Caco-2 (cell line): Measurements from ENCODE around the gene WNK2. TPM values are rescaled to one million over a fixed set of nuclear protein-coding genes. Genes with fewer than 3 reads are reported as not detected.

Experiments
- BruUV-seq: library from RNA; stranded (reverse); fragments of 400-500 nt; replicated peaks from 2 replicates; lab custom pipeline; 2021; lab: Mats Ljungman, UMichigan
- CTCF ChIA-PET: fragments of 300-600 bp; sonication (Branson Sonifier 250); formaldehyde crosslinking; loops from one replicate; lab custom pipeline; 2022; ENCODE audit warnings: antibody characterized with exemption; lab: Charles Lee
- POLR2A ChIA-PET: fragments of 300-600 bp; sonication (Branson Sonifier 250); formaldehyde crosslinking; loops from one replicate; lab custom pipeline; 2022; ENCODE audit warnings: antibody characterized with exemption; lab: Charles Lee
- DNase-seq, 2 experiments: peaks; one replicate each; pipeline versions ENCODE4 v3.0.0 to v3.0.0-alpha.2; 2020 to 2022
- H3K27me3 ChIP-seq: replicated peaks from 2 replicates; pipeline ENCODE4 v1.6.0; 2011; ENCODE audit warnings: low read length; ENCODE audit not compliant: control insufficient read depth, insufficient read depth
- H3K36me3 ChIP-seq: 2 replicates; pipeline ENCODE4 v1.5.1; 2011; ENCODE audit warnings: low read length; ENCODE audit not compliant: control insufficient read depth, insufficient read depth
- H3K4me1 ChIP-seq: fragments of 250-450 bp; sonication (Bioruptor Pico); 2 replicates; pipeline ENCODE4 v1.5.1; 2020; ENCODE audit warnings: mild to moderate bottlenecking
- H3K4me3 ChIP-seq: 2 replicates; pipeline ENCODE4 v1.5.1; 2011; ENCODE audit warnings: low read depth, mild to moderate bottlenecking, control low read depth, low read length
- H3K9me3 ChIP-seq: fragments of 250-450 bp; sonication (Bioruptor Pico); 2 replicates; pipeline ENCODE4 v1.5.1; 2020; ENCODE audit warnings: mild to moderate bottlenecking, moderate library complexity
- H3K27ac Mint-ChIP-seq: one replicate; pipeline ENCODE4 v1.8.0; 2022; ENCODE audit warnings: mixed read lengths; ENCODE audit not compliant: unreplicated experiment
- H3K27me3 Mint-ChIP-seq: one replicate; pipeline ENCODE4 v1.8.0; 2022; ENCODE audit warnings: mixed read lengths; ENCODE audit not compliant: insufficient read depth, unreplicated experiment
- H3K36me3 Mint-ChIP-seq: one replicate; pipeline ENCODE4 v1.8.0; 2022; ENCODE audit warnings: mild to moderate bottlenecking, mixed read lengths; ENCODE audit not compliant: insufficient read depth, unreplicated experiment
- H3K4me1 Mint-ChIP-seq: one replicate; pipeline ENCODE4 v1.8.0; 2022; ENCODE audit warnings: low read depth, mixed read lengths; ENCODE audit not compliant: unreplicated experiment
- H3K4me3 Mint-ChIP-seq: one replicate; pipeline ENCODE4 v1.8.0; 2022; ENCODE audit warnings: mild to moderate bottlenecking, moderate library complexity, mixed read lengths; ENCODE audit not compliant: unreplicated experiment
- H3K9me3 Mint-ChIP-seq: one replicate; pipeline ENCODE4 v1.8.0; 2022; ENCODE audit warnings: mixed read lengths; ENCODE audit not compliant: unreplicated experiment
- CTCF ChIP-seq, 2 experiments: fragments of 200-600 bp in 1 of 2; IDR thresholded peaks; 1 replicate in 1 of 2; 2 replicates in 1 of 2; pipeline versions ENCODE4 v1.5.1 to v1.8.0; 2011 to 2022; ENCODE audit warnings: antibody characterized with exemption in 1 of 2, control low read depth in 1 of 2, inconsistent platforms in 1 of 2, low read depth in 1 of 2, low read length in 1 of 2, mild to moderate bottlenecking in 1 of 2, moderate library complexity in 1 of 2; ENCODE audit not compliant: insufficient read depth in 1 of 2, severe bottlenecking in 1 of 2, unreplicated experiment in 1 of 2
- intact Hi-C: fragments of 100-400 bp; cut with micrococcal nuclease; formaldehyde crosslinking; loops from one replicate; pipeline ENCODE4 v1.10.0; 2022; ENCODE audit not compliant: unreplicated experiment
- total RNA-seq: library from RNA; stranded (reverse); gene quantifications from 2 replicates; pipeline ENCODE4 v1.2.3, GENCODE V29; 2022

The WNK2 gene
- total RNA-seq, 1 experiment from 2014 or later = 21.7 TPM

GRCh38 chr9:93210974-93211653, 27.2 kb downstream of the WNK2 start:
- Mint-ChIP-seq H3K27ac (no peak overlapping the region), H3K9me3 (peaks cover 9% of the 10 kb centered on the region), H3K36me3 (no peaks in the 10 kb centered on the region), H3K4me3 (no peak overlapping the region), H3K4me1 (no peaks in the 10 kb centered on the region), H3K27me3 (no peaks in the 10 kb centered on the region)
- H3K4me1 ChIP-seq = peaks cover 7% of the 10 kb centered on the region; the same call in 1 of the 2 replicates
- H3K27me3 ChIP-seq = no peaks in the 10 kb centered on the region
- H3K36me3 ChIP-seq = no peaks in the 10 kb centered on the region; the same call in 1 of the 2 replicates
- CTCF ChIA-PET = no interaction called here
- H3K9me3 ChIP-seq = no peaks in the 10 kb centered on the region
- DNase-seq = no peak
- no peak overlapping the region for H3K4me3 ChIP-seq
- POLR2A ChIA-PET = no interaction called here
- no TSS peak for BruUV-seq
- TF ChIP-seq CTCF (IDR thresholded peaks at IDR 0.05; ENCODE audit: insufficient read depth in 1 of 2, low read depth in 1 of 2, low read length in 1 of 2, severe bottlenecking in 1 of 2, unreplicated experiment in 1 of 2) = no peak
- intact Hi-C loops = no loop called here

DNA sequence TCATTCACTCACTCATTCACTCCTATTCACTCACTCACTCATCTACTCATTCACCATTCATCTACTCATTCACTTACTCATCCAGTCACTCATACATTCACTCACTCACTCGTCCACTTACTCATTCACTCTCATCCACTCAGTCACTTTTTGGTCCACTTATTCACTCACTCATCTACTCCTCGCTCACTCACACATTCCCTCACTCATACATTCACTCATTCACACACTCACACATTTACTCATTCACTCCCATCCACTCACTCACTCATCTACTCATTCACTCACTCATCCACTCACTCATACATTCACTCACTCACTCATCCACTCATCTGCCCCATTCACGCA, 27.7 kb downstream of the WNK2 start:
- peaks cover 10% of the 10 kb centered on the region for H3K9me3 Mint-ChIP-seq
- no peak overlapping the region for H3K27ac Mint-ChIP-seq
- no peaks in the 10 kb centered on the region for H3K36me3 Mint-ChIP-seq
- no peaks in the 10 kb centered on the region for H3K4me1 Mint-ChIP-seq
- Histone ChIP-seq H3K9me3 (no peaks in the 10 kb centered on the region), H3K27me3 (no peaks in the 10 kb centered on the region), H3K36me3 (no peaks in the 10 kb centered on the region; the same call in 1 of the 2 replicates), H3K4me3 (no peak overlapping the region), H3K4me1 (peaks cover 7% of the 10 kb centered on the region; the same call in 1 of the 2 replicates)
- no peaks in the 10 kb centered on the region for H3K27me3 Mint-ChIP-seq
- BruUV-seq = no TSS peak
- POLR2A ChIA-PET = no interaction called here
- TF ChIP-seq CTCF (IDR thresholded peaks at IDR 0.05; ENCODE audit: insufficient read depth in 1 of 2, low read depth in 1 of 2, low read length in 1 of 2, severe bottlenecking in 1 of 2, unreplicated experiment in 1 of 2) = no peak
- H3K4me3 Mint-ChIP-seq = no peak overlapping the region
- intact Hi-C loops = no loop called here
- CTCF ChIA-PET = no interaction called here
- DNase-seq = no peak

DNA sequence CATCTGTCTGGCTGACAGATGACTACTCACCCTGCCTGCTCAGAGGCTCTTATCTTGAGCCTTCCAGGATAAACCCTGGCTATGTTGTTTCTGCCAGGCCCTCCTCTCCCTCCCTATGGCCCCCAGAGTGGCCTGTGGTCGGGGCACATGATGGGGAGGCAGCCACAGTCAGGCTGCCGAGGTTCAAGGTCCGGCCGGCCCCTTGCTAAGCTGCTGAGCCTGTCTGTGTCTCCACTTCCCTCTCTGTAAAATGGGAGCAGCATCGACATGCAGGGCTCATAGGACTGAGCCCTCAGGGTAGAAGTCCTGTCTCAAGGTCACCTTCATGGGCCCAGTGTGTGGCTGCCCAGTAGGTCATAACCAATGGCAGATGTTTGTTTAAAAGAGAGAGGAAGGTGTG, 28.5 kb downstream of the WNK2 start:
- Mint-ChIP-seq H3K36me3 (no peaks in the 10 kb centered on the region), H3K9me3 (peaks cover 10% of the 10 kb centered on the region), H3K27me3 (no peaks in the 10 kb centered on the region), H3K4me1 (no peaks in the 10 kb centered on the region), H3K27ac (no peak overlapping the region), H3K4me3 (no peak overlapping the region)
- no peaks in the 10 kb centered on the region for H3K27me3 ChIP-seq
- ChIA-PET CTCF (no interaction called here), POLR2A (no interaction called here)
- H3K36me3 ChIP-seq = no peaks in the 10 kb centered on the region; the same call in 1 of the 2 replicates
- DNase-seq = no peak
- no TSS peak for BruUV-seq
- intact Hi-C loops = no loop called here
- no peak for TF ChIP-seq CTCF (IDR thresholded peaks at IDR 0.05; ENCODE audit: insufficient read depth in 1 of 2, low read depth in 1 of 2, low read length in 1 of 2, severe bottlenecking in 1 of 2, unreplicated experiment in 1 of 2)
- no peak overlapping the region for H3K4me3 ChIP-seq
- H3K9me3 ChIP-seq = no peaks in the 10 kb centered on the region
- peaks cover 7% of the 10 kb centered on the region; the same call in 1 of the 2 replicates for H3K4me1 ChIP-seq
